NCI-H1436 (cell line): ENCODE data around the gene KCNMA1.
"Not testable (repeated sequence)": the region's sequence is repeated elsewhere in the genome, so short reads cannot be mapped to it uniquely, and the experiment has no call there.

ENCODE experiments used
- DNase-seq: peaks from one replicate; lab custom pipeline; 2025; lab: John Stamatoyannopoulos, UW

Gene KCNMA1

GRCh38 chr10:77532068-77532467 lies 105.5 kb downstream of the KCNMA1 start:
- DNase-seq = no peak

GRCh38 chr10:77531441-77532001 lies 106.1 kb downstream of the KCNMA1 start:
- DNase-seq = peak; percentile 68

- DNase-seq = no peak
These were observed 107.6 kb downstream of the KCNMA1 start for GRCh38 chr10:77530011-77530410.

- DNase-seq = no peak
These were observed 108.5 kb downstream of the KCNMA1 start for GRCh38 chr10:77529050-77529576.

GRCh38 chr10:77527839-77528238 lies 109.8 kb downstream of the KCNMA1 start:
- DNase-seq = no peak

GRCh38 chr10:77526868-77527617 lies 110.6 kb downstream of the KCNMA1 start:
- peak; percentile 65 for DNase-seq

- DNase-seq = no peak
These were observed 113.3 kb downstream of the KCNMA1 start for GRCh38 chr10:77524281-77524711.

GRCh38 chr10:77522268-77522809 lies 115.3 kb downstream of the KCNMA1 start:
- no peak for DNase-seq

GRCh38 chr10:77520995-77521394 lies 116.6 kb downstream of the KCNMA1 start:
- DNase-seq = no peak

- no peak for DNase-seq
These were observed 117.3 kb downstream of the KCNMA1 start for GRCh38 chr10:77520290-77520689.

- DNase-seq = not testable (repeated sequence)
These were observed 117.8 kb downstream of the KCNMA1 start for GRCh38 chr10:77519791-77520190.

- no peak for DNase-seq
These were observed 118.7 kb downstream of the KCNMA1 start for GRCh38 chr10:77518910-77519274.

GRCh38 chr10:77518241-77518909 lies 119.2 kb downstream of the KCNMA1 start:
- no peak for DNase-seq

GRCh38 chr10:77516575-77516974 lies 121.0 kb downstream of the KCNMA1 start:
- DNase-seq = no peak

GRCh38 chr10:77514870-77515269 lies 122.7 kb downstream of the KCNMA1 start:
- no peak for DNase-seq

GRCh38 chr10:77513781-77514331 lies 123.8 kb downstream of the KCNMA1 start:
- no peak for DNase-seq

- no peak for DNase-seq
These were observed 124.4 kb downstream of the KCNMA1 start for GRCh38 chr10:77513220-77513619.

GRCh38 chr10:77512219-77512578 lies 125.4 kb downstream of the KCNMA1 start:
- no peak for DNase-seq

GRCh38 chr10:77511498-77512218 lies 126.0 kb downstream of the KCNMA1 start:
- DNase-seq = no peak

GRCh38 chr10:77510695-77511094 lies 126.9 kb downstream of the KCNMA1 start:
- DNase-seq = no peak

- DNase-seq = no peak
These were observed 127.3 kb downstream of the KCNMA1 start for GRCh38 chr10:77510294-77510693.

- no peak for DNase-seq
These were observed 128.2 kb downstream of the KCNMA1 start for GRCh38 chr10:77509391-77509790.
